Breast epithelium (tissue), 3 donors: ENCODE measurements around the gene PRSS57.
"Not testable (repeated sequence)": the region's sequence is repeated elsewhere in the genome, so short reads cannot be mapped to it uniquely, and the experiment has no call there.

Experiments
- CTCF ChIP-seq, 3 donors: fragments of 450-650 bp; IDR thresholded peaks; one replicate each; pipeline ENCODE4 v1.5.1; 2016 to 2017; ENCODE audit warnings: antibody characterized with exemption in 3 of 3, mild to moderate bottlenecking in 3 of 3, moderate library complexity in 3 of 3
- POLR2A ChIP-seq: fragments of 450-650 bp; IDR thresholded peaks from one replicate; pipeline ENCODE4 v1.6.1; 2016; ENCODE audit warnings: antibody characterized with exemption, mild to moderate bottlenecking, moderate library complexity

- not testable (repeated sequence) for TF ChIP-seq CTCF (IDR thresholded peaks at IDR 0.05); POLR2A
Observed at GRCh38 chr19:729564-729963, 34.3 kb upstream of the PRSS57 start.
